ENCODE measurements around the gene VIP.

- no peak for TF ChIP-seq POLR2A (IDR thresholded peaks at IDR 0.05)
- TF ChIP-seq CTCF (IDR thresholded peaks at IDR 0.05): no peak
These were observed 1.3 kb upstream of the VIP start for GRCh38 chr6:152749336-152749735.

Measured in thyroid gland (tissue), 4 donors.